Muscle of back (tissue), 13 donors: ENCODE data around the gene GPR146. TPM values are rescaled to one million over a fixed set of nuclear protein-coding genes. Genes with fewer than 3 reads are reported as not detected.
"Not testable (repeated sequence)": the region's sequence is repeated elsewhere in the genome, so short reads cannot be mapped to it uniquely, and the experiment has no call there.

Experiments used
- DNase-seq, 3 donors: peaks; one replicate each; pipeline versions ENCODE4 v3.0.0 to v3.0.0-alpha.2; 2013
- long read RNA-seq, 9 donors: transcript quantifications; one replicate each; lab custom pipeline, GENCODE V29; 2026
- polyA plus RNA-seq, 10 donors: library from polyadenylated mRNA; unstranded; fragments of 120-200 nt; gene quantifications; one replicate each; pipeline ENCODE4 v1.2.1, GENCODE V29; 2013; ENCODE audit not compliant: insufficient read length in 10 of 10

The GPR146 gene
- 1 to 10 TPM; 1.4 to 4.4 (median 3.2) TPM for polyA plus RNA-seq
- long read RNA-seq, donor 1, result 0 reads
- long read RNA-seq, donor 2, result 0 reads
- long read RNA-seq, donor 3, result 0 reads
- long read RNA-seq, donor 4, partial matches to known transcripts, result 0 of 3 reads
- long read RNA-seq, donor 4, other reads (novel, unspliced or antisense), result 0 of 3 reads
- long read RNA-seq, donor 5, partial matches to known transcripts, result 0 of 5 reads
- long read RNA-seq, donor 5, other reads (novel, unspliced or antisense), result 0 of 5 reads
- long read RNA-seq, donor 6, partial matches to known transcripts, result 0 of 1 reads
- long read RNA-seq, donor 6, other reads (novel, unspliced or antisense), result 0 of 1 reads
- long read RNA-seq, donor 7, result 0 reads
- long read RNA-seq, donor 8, partial matches to known transcripts, result 0 of 4 reads
- long read RNA-seq, donor 8, other reads (novel, unspliced or antisense), result 0 of 4 reads
- long read RNA-seq, donor 9, result 0 reads

GRCh38 chr7:1044189-1045068, at the start of gene GPR146:
TSS of gene GPR146 (plus strand) at chr7:1044546. CDS start at chr7:1057516, 12,970 bp downstream.
- peak; percentile 93 to 95 (median 95) for DNase-seq

- DNase-seq, result peak in 1 of 3 donors; percentile 20
Observed at GRCh38 chr7:994592-995308, 49.6 kb upstream of the GPR146 start.

GRCh38 chr7:995571-995970, 48.8 kb upstream of the GPR146 start:
- DNase-seq, result no peak

- no peak for DNase-seq
Observed at GRCh38 chr7:996079-996872, 48.1 kb upstream of the GPR146 start.

GRCh38 chr7:997404-998395, 46.6 kb upstream of the GPR146 start:
- no peak for DNase-seq

- DNase-seq, result no peak
Observed at GRCh38 chr7:999149-999879, 45.0 kb upstream of the GPR146 start.

GRCh38 chr7:999941-1000935, 44.1 kb upstream of the GPR146 start:
- DNase-seq, result no peak

- not testable (repeated sequence) for DNase-seq
Observed at GRCh38 chr7:1001069-1001770, 43.1 kb upstream of the GPR146 start.

GRCh38 chr7:1002026-1002425, 42.3 kb upstream of the GPR146 start:
- DNase-seq, result not testable (repeated sequence)

- DNase-seq, result not testable (repeated sequence)
Observed at GRCh38 chr7:1002445-1002844, 41.9 kb upstream of the GPR146 start.

- no peak for DNase-seq
Observed at GRCh38 chr7:1004018-1004852, 40.1 kb upstream of the GPR146 start.

GRCh38 chr7:1005303-1005702, 39.0 kb upstream of the GPR146 start:
- no peak for DNase-seq

- DNase-seq, result no peak
Observed at GRCh38 chr7:1007901-1008300, 36.4 kb upstream of the GPR146 start.

GRCh38 chr7:1008733-1009363, 35.5 kb upstream of the GPR146 start:
- DNase-seq, result no peak

- DNase-seq, result no peak
Observed at GRCh38 chr7:1009747-1010146, 34.6 kb upstream of the GPR146 start.

GRCh38 chr7:1010226-1010625, 34.1 kb upstream of the GPR146 start:
- DNase-seq, result no peak
